GM18861 (cell line): ENCODE measurements around the gene MACROD1.

Experiments used
- ATAC-seq: cut with Tn5 transposase; IDR thresholded peaks from one replicate; pipeline ENCODE4 v1.9.1; 2021; ENCODE audit not compliant: unreplicated experiment

The MACROD1 gene

DNA sequence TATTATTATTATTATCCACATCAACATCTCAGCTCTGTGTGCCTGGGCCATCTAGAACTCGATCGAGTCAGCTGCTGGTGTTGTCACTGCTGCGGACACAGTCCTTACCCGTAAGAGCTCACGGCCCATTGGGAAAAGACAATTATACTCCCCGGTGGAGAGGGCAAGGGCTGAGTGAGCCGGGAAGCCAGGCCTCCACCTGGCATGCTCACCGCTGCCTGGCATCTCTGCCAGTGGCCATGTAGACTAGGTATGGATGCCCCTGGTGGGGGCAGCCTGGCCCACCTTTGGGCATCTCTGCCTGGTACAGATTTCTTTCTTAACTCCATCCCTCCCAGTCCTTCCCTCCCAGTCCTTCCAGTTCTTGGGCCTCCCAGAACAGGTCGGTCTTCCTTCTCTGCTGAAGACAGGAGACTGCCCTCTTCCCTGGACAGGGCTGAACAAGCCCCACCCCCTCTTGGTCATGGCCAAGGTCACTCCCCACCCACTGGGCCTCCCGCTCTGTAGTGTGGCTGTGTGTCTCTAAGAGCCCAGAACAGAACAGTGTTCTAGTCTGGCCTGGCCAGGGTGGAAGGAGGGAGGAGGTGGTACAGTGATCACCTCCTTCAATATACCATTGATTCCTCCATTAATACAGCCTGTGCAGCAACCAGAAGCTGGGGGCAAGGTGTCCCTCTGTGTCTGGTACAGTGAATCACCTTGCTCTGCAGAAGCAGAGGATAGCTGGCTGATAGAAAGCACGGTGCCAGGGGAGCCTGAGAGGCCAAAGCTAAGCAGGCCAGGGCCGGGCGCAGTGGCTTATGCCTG lies 72.5 kb downstream of the MACROD1 start:
- ATAC-seq = no peak

- no peak for ATAC-seq
Measured at GRCh38 chr11:64092761-64093136, 73.2 kb downstream of the MACROD1 start.

- ATAC-seq = no peak
Measured at GRCh38 chr11:64092111-64092760, 73.7 kb downstream of the MACROD1 start.

- ATAC-seq = no peak
Measured at GRCh38 chr11:64090806-64091516, 75.0 kb downstream of the MACROD1 start.

GRCh38 chr11:64089915-64090805 lies 75.8 kb downstream of the MACROD1 start:
- no peak for ATAC-seq

DNA sequence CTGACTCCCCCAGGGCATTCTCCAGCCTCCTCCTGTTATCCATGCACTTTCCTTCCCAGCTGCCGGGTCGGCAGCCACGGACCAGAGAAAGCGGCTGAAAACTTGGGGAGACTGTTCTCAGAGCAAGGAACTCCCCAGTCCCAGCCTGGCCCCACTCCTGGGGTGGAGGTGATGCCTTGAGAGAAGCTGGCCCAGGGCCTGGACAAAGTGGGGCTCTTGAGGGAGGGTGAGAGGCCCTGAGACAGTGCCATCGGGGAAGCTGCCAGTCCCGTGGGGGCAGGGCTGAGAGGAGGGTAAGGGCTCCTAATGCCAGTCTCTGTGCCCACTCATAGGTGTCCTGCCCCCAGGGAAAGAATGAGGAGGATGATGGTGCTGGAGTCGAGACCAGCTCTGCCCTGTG lies 76.4 kb downstream of the MACROD1 start:
- no peak for ATAC-seq

GRCh38 chr11:64089027-64089360 lies 76.9 kb downstream of the MACROD1 start:
- no peak for ATAC-seq

DNA sequence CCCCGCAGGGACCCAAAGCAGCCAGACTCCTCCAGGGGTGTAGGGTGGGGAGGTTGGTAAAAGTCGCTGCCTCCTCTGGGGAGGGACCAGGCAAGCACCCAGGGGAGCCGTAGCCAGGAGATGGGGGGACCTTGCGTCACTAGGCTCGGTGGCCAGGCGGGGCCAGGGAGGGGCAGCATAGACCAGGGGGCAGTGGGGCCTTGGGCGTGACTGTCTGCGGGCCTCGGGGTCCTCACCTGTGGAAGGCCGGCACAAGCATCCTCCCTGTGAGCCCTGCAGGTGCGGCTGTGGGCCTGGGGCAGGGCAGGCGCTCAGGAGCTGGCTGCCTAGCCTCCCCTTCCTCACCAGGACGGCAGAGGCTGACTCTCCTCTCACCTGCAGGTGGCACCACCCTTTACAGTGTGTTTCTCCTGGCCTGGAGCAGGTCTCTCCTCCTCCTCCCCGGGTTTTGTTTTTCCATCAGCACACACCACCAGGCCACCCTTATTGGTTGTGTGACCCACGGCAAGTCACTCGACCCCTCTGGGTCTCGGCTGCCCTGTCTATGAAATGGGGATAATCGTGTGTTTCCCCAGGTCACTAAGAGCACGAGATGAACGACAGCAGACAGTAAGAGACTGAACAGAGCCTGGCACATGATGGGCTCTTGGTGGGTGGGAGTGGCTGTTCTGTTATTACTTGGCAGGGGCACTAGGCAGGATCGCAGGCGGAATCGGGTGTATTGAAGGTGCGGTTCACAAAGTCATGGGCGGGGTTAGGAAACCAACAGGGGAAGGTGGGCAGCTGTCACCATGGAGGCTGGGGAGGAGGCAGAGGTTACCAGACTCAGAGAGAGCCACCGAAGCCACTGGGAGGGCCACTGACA lies 77.5 kb downstream of the MACROD1 start:
- no peak for ATAC-seq

- no peak for ATAC-seq
Measured at GRCh38 chr11:64086258-64087123, 79.4 kb downstream of the MACROD1 start.

- ATAC-seq = no peak
Measured at GRCh38 chr11:64085906-64086257, 80.0 kb downstream of the MACROD1 start.

- no peak for ATAC-seq
Measured at GRCh38 chr11:64084951-64085710, 80.8 kb downstream of the MACROD1 start.

- no peak for ATAC-seq
Measured at GRCh38 chr11:64084146-64084950, 81.6 kb downstream of the MACROD1 start.

DNA sequence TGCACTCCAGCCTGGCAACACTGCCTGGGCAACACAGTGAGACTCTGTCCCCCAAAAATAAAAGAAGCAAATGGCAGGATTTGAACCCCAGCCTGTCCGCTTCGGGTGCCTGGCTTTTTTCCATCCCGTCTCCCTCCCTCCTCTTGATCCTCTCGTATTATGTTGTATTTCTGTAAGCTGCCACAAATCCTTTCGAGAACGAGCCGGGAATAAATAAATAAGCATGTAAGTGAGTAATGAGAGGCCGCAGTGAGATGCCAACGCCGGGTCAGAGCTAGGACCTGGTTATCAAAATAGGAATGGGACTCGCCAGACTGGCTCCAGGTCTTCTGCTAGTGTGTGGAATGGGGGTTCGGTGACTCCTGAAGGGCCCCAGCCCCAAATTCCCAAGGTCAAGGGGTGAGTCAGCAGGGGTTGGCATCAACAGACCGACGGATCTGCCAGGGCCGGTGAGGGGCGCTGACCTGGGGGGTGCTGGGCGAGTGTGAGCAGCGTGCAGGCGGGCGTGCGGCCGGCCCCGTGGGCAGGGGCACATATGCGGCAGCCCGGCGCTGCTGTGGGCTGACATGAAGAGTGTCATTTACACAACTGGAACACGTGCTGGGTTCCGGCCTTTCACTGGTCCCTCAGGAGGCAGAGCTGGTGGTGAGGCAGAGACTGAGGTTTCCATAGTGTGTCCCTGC lies 82.4 kb downstream of the MACROD1 start:
- no peak for ATAC-seq

GRCh38 chr11:64081745-64082442 lies 84.0 kb downstream of the MACROD1 start:
- ATAC-seq = no peak

DNA sequence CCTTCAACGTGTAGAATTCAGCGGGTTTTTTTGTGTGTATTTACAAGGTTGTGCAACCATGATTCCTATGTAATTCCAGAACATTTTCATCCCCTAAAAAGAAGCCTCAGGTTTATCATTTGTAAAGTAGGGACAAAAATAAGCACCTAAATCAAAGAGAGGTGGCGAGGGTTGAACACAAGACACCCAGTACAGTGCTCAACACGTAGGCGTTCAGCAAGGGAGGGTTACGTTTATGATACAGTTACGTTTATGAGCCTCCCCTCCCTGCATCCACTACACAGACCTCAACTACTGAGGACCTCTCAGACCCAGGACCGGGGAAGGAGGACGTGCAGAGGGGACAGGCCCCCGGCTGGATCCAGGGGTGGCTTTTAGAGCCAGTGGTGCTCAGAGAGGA lies 85.5 kb downstream of the MACROD1 start:
- ATAC-seq = no peak

DNA sequence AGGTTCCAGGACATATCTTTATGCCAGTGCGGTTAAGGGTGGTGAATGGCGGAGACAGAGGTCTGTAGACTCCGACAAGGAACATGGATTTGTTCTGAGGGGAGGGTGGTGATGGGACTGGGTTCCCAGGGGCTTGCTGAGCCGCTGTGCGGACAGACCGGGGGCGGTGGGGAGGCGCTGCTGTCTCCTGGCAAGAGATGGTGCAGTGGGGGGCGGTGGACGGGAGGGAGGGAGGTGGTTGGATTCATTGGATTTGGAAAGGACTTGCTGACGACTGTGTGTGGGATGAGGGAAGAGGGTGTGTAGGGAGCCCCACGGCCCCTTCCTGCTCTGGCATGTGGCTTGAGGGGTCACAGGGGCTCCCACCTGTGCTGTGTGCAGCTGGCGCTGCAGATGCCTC lies 87.0 kb downstream of the MACROD1 start:
- no peak for ATAC-seq

DNA sequence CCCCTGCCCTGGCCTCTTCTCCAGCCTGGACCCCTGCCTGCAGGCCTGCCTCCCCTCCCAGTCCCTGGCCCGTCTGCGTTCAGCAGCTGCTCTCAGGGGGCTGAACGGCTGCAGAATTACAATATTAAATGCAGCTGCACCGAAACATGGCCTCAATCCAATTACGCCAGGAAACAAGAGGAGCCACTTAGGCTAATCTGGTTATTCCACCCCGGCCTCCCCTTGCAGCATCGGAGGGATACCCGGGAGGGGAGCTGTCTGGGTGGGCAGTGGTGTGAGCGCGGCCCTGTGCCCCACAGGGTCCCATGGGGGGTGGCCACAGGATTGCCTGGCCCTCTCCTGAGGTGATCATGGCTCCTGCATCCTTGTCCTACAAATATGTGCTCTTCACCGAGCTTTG lies 87.6 kb downstream of the MACROD1 start:
- no peak for ATAC-seq
